Endothelial cell (in vitro differentiated cells): ENCODE measurements around the gene PBLD. TPM values are rescaled to one million over a fixed set of nuclear protein-coding genes. Genes with fewer than 3 reads are reported as not detected.

Experiments used
- DNase-seq: peaks from one replicate; pipeline ENCODE4 v3.0.0; 2021; ENCODE audit warnings: low spot score
- H3K27ac Mint-ChIP-seq: one replicate; pipeline ENCODE4 v1.8.0; 2021; ENCODE audit warnings: mixed read lengths, inconsistent platforms; ENCODE audit not compliant: unreplicated experiment
- H3K27me3 Mint-ChIP-seq: one replicate; pipeline ENCODE4 v1.8.0; 2021; ENCODE audit warnings: mild to moderate bottlenecking, moderate library complexity, mixed read lengths, inconsistent platforms; ENCODE audit not compliant: unreplicated experiment
- H3K36me3 Mint-ChIP-seq: one replicate; pipeline ENCODE4 v1.8.0; 2021; ENCODE audit warnings: mild to moderate bottlenecking, low read depth, mixed read lengths, inconsistent platforms; ENCODE audit not compliant: unreplicated experiment
- H3K4me1 Mint-ChIP-seq: one replicate; pipeline ENCODE4 v1.8.0; 2021; ENCODE audit warnings: mild to moderate bottlenecking, mixed read lengths, inconsistent platforms; ENCODE audit not compliant: unreplicated experiment
- H3K4me3 Mint-ChIP-seq: one replicate; pipeline ENCODE4 v1.8.0; 2021; ENCODE audit warnings: mild to moderate bottlenecking, mixed read lengths, inconsistent platforms; ENCODE audit not compliant: unreplicated experiment
- H3K9me3 Mint-ChIP-seq: one replicate; pipeline ENCODE4 v1.8.0; 2021; ENCODE audit warnings: mixed read lengths, inconsistent platforms; ENCODE audit not compliant: unreplicated experiment
- CTCF ChIP-seq: fragments of 200-600 bp; sonication (generic); IDR thresholded peaks from one replicate; pipeline ENCODE4 v1.5.0; 2021; ENCODE audit warnings: antibody characterized with exemption; ENCODE audit not compliant: unreplicated experiment
- total RNA-seq: library from RNA; stranded (reverse); fragmentation: NEBNext Ultra II Directional; extraction: Animal tissue kit (Norgen Biotek cat#: 25700); gene quantifications from one replicate; pipeline ENCODE4 v1.2.1, GENCODE V29; 2021; ENCODE audit not compliant: unreplicated experiment

Gene PBLD
- total RNA-seq, 1 donor from 2014 or later = 3.2 TPM

GRCh38 chr10:68302871-68303270 is 29.9 kb downstream of the PBLD start:
- Mint-ChIP-seq H3K9me3 (no peaks in the 10 kb centered on the region), H3K4me1 (peaks cover 7% of the 10 kb centered on the region), H3K36me3 (no peaks in the 10 kb centered on the region), H3K27me3 (peaks cover 2% of the 10 kb centered on the region), H3K4me3 (no peak overlapping the region), H3K27ac (no peak overlapping the region)
- no peak for DNase-seq
- TF ChIP-seq CTCF = no peak

GRCh38 chr10:68302503-68302823 is 30.3 kb downstream of the PBLD start:
- Mint-ChIP-seq H3K9me3 (no peaks in the 10 kb centered on the region), H3K4me3 (no peak overlapping the region), H3K27ac (no peak overlapping the region), H3K4me1 (peaks cover 7% of the 10 kb centered on the region), H3K27me3 (peaks cover 2% of the 10 kb centered on the region), H3K36me3 (no peaks in the 10 kb centered on the region)
- DNase-seq = no peak
- TF ChIP-seq CTCF = no peak

- Mint-ChIP-seq H3K4me1 (peaks cover 7% of the 10 kb centered on the region), H3K4me3 (no peak overlapping the region), H3K9me3 (no peaks in the 10 kb centered on the region), H3K36me3 (no peaks in the 10 kb centered on the region), H3K27ac (no peak overlapping the region), H3K27me3 (peaks cover 2% of the 10 kb centered on the region)
- no peak for DNase-seq
- peak; percentile 54 for TF ChIP-seq CTCF
Measured at GRCh38 chr10:68301790-68302502, 30.8 kb downstream of the PBLD start.

- Mint-ChIP-seq H3K27me3 (peaks cover 2% of the 10 kb centered on the region), H3K36me3 (no peaks in the 10 kb centered on the region), H3K9me3 (no peaks in the 10 kb centered on the region), H3K27ac (no peak overlapping the region), H3K4me1 (peaks cover 7% of the 10 kb centered on the region), H3K4me3 (no peak overlapping the region)
- no peak for TF ChIP-seq CTCF
- no peak for DNase-seq
Measured at GRCh38 chr10:68301301-68301700, 31.4 kb downstream of the PBLD start.

GRCh38 chr10:68296843-68297663 is 35.7 kb downstream of the PBLD start:
- DNase-seq = no peak
- no peak overlapping the region for H3K4me3 Mint-ChIP-seq
- peaks cover 3% of the 10 kb centered on the region for H3K36me3 Mint-ChIP-seq
- H3K27me3 Mint-ChIP-seq = peaks cover 4% of the 10 kb centered on the region
- no peaks in the 10 kb centered on the region for H3K9me3 Mint-ChIP-seq
- no peak overlapping the region for H3K27ac Mint-ChIP-seq
- TF ChIP-seq CTCF = no peak
- peaks cover 5% of the 10 kb centered on the region for H3K4me1 Mint-ChIP-seq
